Gastroesophageal sphincter (tissue), 3 donors: ENCODE measurements around the gene CXCL16.

Experiments used
- EP300 ChIP-seq: sonication (generic); formaldehyde crosslinking; IDR thresholded peaks from one replicate; pipeline ENCODE4 v1.6.1; 2017; ENCODE audit warnings: antibody characterized with exemption, mild to moderate bottlenecking
- POLR2A ChIP-seq, 2 donors: fragments of 450-650 bp; IDR thresholded peaks; one replicate each; pipeline ENCODE4 v1.6.1; 2017; ENCODE audit warnings: antibody characterized with exemption in 2 of 2, mild to moderate bottlenecking in 2 of 2, moderate library complexity in 1 of 2
- POLR2AphosphoS5 ChIP-seq: sonication (generic); formaldehyde crosslinking; IDR thresholded peaks from one replicate; pipeline ENCODE4 v1.6.1; 2017; ENCODE audit warnings: antibody characterized with exemption
- TF ChIP-seq, protein P1 (sequence below), 4 experiments: fragments of 200-600 bp in 2 of 4; fragments of 450-650 bp in 2 of 4; sonication (generic) in 1 of 4; IDR thresholded peaks; one replicate each; pipeline ENCODE4 v1.5.1; 2017 to 2019; ENCODE audit warnings: antibody characterized with exemption in 4 of 4, mild to moderate bottlenecking in 2 of 4, moderate library complexity in 2 of 4

DNA sequence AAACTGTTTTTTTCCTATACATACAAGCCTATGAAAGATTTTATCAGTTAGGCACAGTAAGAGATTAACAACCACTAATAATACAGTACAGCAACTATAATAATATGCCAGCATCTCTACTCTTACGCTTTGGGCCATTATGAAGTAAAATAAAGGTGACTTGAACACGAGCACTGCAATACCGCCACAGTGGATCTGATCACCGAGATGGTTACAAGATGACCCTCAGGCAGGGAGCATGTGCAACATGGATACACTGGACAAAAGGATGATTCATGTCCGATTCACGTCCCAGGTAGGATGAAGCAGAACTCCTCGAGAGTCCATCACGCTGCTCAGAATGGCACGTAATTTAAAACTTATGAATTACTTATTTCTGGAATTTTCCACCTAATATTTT lies 46.3 kb downstream of the CXCL16 start:
- TF ChIP-seq, protein P1, sequence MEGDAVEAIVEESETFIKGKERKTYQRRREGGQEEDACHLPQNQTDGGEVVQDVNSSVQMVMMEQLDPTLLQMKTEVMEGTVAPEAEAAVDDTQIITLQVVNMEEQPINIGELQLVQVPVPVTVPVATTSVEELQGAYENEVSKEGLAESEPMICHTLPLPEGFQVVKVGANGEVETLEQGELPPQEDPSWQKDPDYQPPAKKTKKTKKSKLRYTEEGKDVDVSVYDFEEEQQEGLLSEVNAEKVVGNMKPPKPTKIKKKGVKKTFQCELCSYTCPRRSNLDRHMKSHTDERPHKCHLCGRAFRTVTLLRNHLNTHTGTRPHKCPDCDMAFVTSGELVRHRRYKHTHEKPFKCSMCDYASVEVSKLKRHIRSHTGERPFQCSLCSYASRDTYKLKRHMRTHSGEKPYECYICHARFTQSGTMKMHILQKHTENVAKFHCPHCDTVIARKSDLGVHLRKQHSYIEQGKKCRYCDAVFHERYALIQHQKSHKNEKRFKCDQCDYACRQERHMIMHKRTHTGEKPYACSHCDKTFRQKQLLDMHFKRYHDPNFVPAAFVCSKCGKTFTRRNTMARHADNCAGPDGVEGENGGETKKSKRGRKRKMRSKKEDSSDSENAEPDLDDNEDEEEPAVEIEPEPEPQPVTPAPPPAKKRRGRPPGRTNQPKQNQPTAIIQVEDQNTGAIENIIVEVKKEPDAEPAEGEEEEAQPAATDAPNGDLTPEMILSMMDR (IDR thresholded peaks at IDR 0.05): no peak
- TF ChIP-seq EP300 (no peak), POLR2A (IDR thresholded peaks at IDR 0.05) (no peak), POLR2AphosphoS5 (no peak)
